DND-41 (cell line): ENCODE results near the gene GLCCI1.

Experiments used
- ATAC-seq: fragments of 200-7000 bp; cut with Tn5 transposase; 3 replicates; pipeline ENCODE4 v1.9.1; 2021; ENCODE audit warnings: low read depth; ENCODE audit not compliant: insufficient read depth
- DNase-seq: peaks from one replicate; pipeline ENCODE4 v3.0.0-alpha.2; 2020
- H2AFZ ChIP-seq: 2 replicates; pipeline ENCODE4 v1.6.0; 2012; ENCODE audit warnings: low read depth, low read length
- H3K27ac ChIP-seq: 2 replicates; pipeline ENCODE4 v1.5.1; 2012; ENCODE audit warnings: low read length, inconsistent platforms
- H3K27me3 ChIP-seq: fragments of 200-600 bp; sonication (generic); 2 replicates; pipeline ENCODE4 v1.6.0; 2012; ENCODE audit warnings: low read length, mild to moderate bottlenecking, inconsistent platforms; ENCODE audit not compliant: insufficient read depth, poor library complexity
- H3K36me3 ChIP-seq: 2 replicates; pipeline ENCODE4 v1.5.1; 2012; ENCODE audit warnings: low read length, inconsistent platforms; ENCODE audit not compliant: insufficient read depth
- H3K4me1 ChIP-seq: 2 replicates; pipeline ENCODE4 v1.5.1; 2012; ENCODE audit warnings: mild to moderate bottlenecking, low read length; ENCODE audit not compliant: insufficient read depth
- H3K4me2 ChIP-seq: 2 replicates; pipeline ENCODE4 v1.6.0; 2012; ENCODE audit warnings: mild to moderate bottlenecking, moderate library complexity, low read length, inconsistent platforms; ENCODE audit not compliant: insufficient read depth
- H3K4me3 ChIP-seq, 2 experiments: fragments of 200-600 bp in 1 of 2; shearing (Covaris generic) in 1 of 2; 2 replicates each; pipeline ENCODE4 v1.5.1; 2012 to 2016; ENCODE audit warnings: inconsistent platforms in 2 of 2, low read length in 2 of 2, mild to moderate bottlenecking in 2 of 2, low read depth in 1 of 2, moderate library complexity in 1 of 2
- H3K79me2 ChIP-seq: 2 replicates; pipeline ENCODE4 v1.6.0; 2012; ENCODE audit warnings: low read length, inconsistent platforms; ENCODE audit not compliant: insufficient read depth
- H3K9ac ChIP-seq: 2 replicates; pipeline ENCODE4 v1.6.0; 2012; ENCODE audit warnings: low read depth, mild to moderate bottlenecking, inconsistent platforms, low read length, moderate library complexity
- H3K9me3 ChIP-seq: 2 replicates; pipeline ENCODE4 v1.5.1; 2012; ENCODE audit warnings: low read length, moderate library complexity, mild to moderate bottlenecking, inconsistent platforms; ENCODE audit not compliant: insufficient read depth, severe bottlenecking
- H4K20me1 ChIP-seq: 2 replicates; pipeline ENCODE4 v1.6.0; 2012; ENCODE audit warnings: low read length; ENCODE audit not compliant: insufficient read depth
- CTCF ChIP-seq: IDR thresholded peaks from 2 replicates; pipeline ENCODE4 v1.5.1; 2012; ENCODE audit warnings: borderline replicate concordance, low read length, moderate library complexity, mild to moderate bottlenecking; ENCODE audit not compliant: poor library complexity, severe bottlenecking; ENCODE audit errors: extremely low read depth
- EZH2 ChIP-seq: IDR thresholded peaks from 3 replicates; pipeline ENCODE4 v1.6.1; 2012; ENCODE audit warnings: borderline replicate concordance, low read depth, mild to moderate bottlenecking, moderate library complexity, low read length, inconsistent platforms; ENCODE audit not compliant: severe bottlenecking

The GLCCI1 gene

GRCh38 chr7:7921830-7922229, 46.8 kb upstream of the GLCCI1 start:
- Histone ChIP-seq H3K4me1 (peaks cover 20% of the 10 kb centered on the region), H2AFZ (no peak overlapping the region)
- no peak for ATAC-seq

DNA sequence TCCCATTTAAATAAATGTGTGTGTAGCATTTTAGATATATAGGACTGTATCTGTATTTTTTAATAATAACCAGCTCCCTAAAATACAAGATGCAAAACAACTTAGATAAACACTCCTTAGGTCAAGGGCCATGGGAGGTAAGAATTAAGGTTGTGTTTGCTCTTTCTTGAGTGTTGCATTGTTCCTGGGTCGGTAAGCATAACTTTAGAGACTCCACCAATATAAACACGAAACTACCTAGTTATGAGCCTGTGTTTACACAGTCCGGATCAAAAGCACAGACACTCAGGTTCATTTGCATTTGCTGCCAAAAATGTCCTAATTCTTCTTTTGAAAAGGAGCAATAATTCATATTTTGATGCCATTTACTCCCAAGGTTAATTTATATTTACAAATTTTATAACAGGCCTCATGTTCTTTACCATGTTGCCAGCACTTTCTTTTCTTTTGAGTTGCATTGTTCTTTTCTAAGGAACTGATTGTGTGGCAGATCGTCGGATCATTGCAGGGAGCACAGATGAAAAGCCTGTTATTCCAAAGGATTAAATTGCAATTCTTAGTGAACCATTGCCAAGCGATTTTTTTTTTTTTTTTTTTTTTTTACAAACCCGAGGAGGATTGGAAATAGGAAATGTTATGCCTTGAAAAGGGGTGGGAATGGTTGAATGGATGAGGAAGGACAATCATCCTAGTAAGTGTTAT, 45.8 kb upstream of the GLCCI1 start:
- Histone ChIP-seq H3K4me3 (no peak overlapping the region), H3K9me3 (no peaks in the 10 kb centered on the region), H2AFZ (no peak overlapping the region), H4K20me1 (no peaks in the 10 kb centered on the region), H3K27me3 (no peaks in the 10 kb centered on the region), H3K79me2 (no peaks in the 10 kb centered on the region), H3K27ac (no peak overlapping the region), H3K4me2 (no peak overlapping the region), H3K9ac (no peak overlapping the region), H3K36me3 (no peaks in the 10 kb centered on the region), H3K4me1 (peaks cover 20% of the 10 kb centered on the region)
- DNase-seq (no peak), ATAC-seq (no peak)
- TF ChIP-seq EZH2 (no peak), CTCF (no peak)

More at GRCh38 chr7:7921830-7922229, 46.8 kb upstream of the GLCCI1 start:
- no peak overlapping the region for H3K9ac ChIP-seq
- no peaks in the 10 kb centered on the region for H3K27me3 ChIP-seq
- H4K20me1 ChIP-seq, result no peaks in the 10 kb centered on the region
- no peak overlapping the region for H3K4me2 ChIP-seq
- no peaks in the 10 kb centered on the region for H3K9me3 ChIP-seq
- no peaks in the 10 kb centered on the region for H3K79me2 ChIP-seq
- H3K27ac ChIP-seq, result no peak overlapping the region
- H3K4me3 ChIP-seq, result no peak overlapping the region
- DNase-seq, result no peak
- no peak for TF ChIP-seq EZH2
- H3K36me3 ChIP-seq, result no peaks in the 10 kb centered on the region

GRCh38 chr7:7923818-7924217, 44.8 kb upstream of the GLCCI1 start:
- Histone ChIP-seq H3K36me3 (no peaks in the 10 kb centered on the region), H3K27ac (peak overlapping the region; percentile 51), H4K20me1 (no peaks in the 10 kb centered on the region), H2AFZ (peak overlapping the region; percentile 48), H3K4me1 (peaks cover 20% of the 10 kb centered on the region), H3K27me3 (no peaks in the 10 kb centered on the region), H3K9me3 (peaks cover 2% of the 10 kb centered on the region), H3K79me2 (no peaks in the 10 kb centered on the region), H3K4me2 (peak overlapping the region; percentile 35; the same call in 1 of the 2 replicates), H3K4me3 (no peak overlapping the region), H3K9ac (peak overlapping the region; percentile 13; the same call in 1 of the 2 replicates)
- ATAC-seq (peak; percentile 71), DNase-seq (no peak)
- no peak for TF ChIP-seq CTCF

GRCh38 chr7:7924303-7924702, 44.3 kb upstream of the GLCCI1 start:
- no peak for TF ChIP-seq EZH2
- no peak for TF ChIP-seq CTCF
- ATAC-seq, result peak; percentile 53; the same call in 1 of the 3 replicates
- Histone ChIP-seq H3K27me3 (no peaks in the 10 kb centered on the region), H2AFZ (peak overlapping the region; percentile 48; the same call in 1 of the 2 replicates), H3K79me2 (no peaks in the 10 kb centered on the region), H4K20me1 (no peaks in the 10 kb centered on the region), H3K4me2 (peak overlapping the region; percentile 35; the same call in 1 of the 2 replicates), H3K4me1 (peaks cover 20% of the 10 kb centered on the region), H3K4me3 (no peak overlapping the region), H3K9ac (no peak overlapping the region), H3K27ac (peak overlapping the region; percentile 51), H3K9me3 (peaks cover 2% of the 10 kb centered on the region), H3K36me3 (no peaks in the 10 kb centered on the region)
- no peak for DNase-seq
